GM23248 (cell line): ENCODE results near the gene USP10.

ENCODE experiments used
- EZH2 ChIP-seq: fragments of 200-600 bp; sonication (generic); IDR thresholded peaks from 2 replicates; pipeline ENCODE4 v1.6.1; 2018; ENCODE audit warnings: antibody characterized with exemption, mild to moderate bottlenecking; ENCODE audit not compliant: insufficient read depth, poor library complexity, severe bottlenecking
- EZH2phosphoT487 ChIP-seq: fragments of 200-600 bp; sonication (generic); IDR thresholded peaks from 2 replicates; pipeline ENCODE4 v1.6.1; 2018; ENCODE audit warnings: antibody characterized with exemption, moderate library complexity, mild to moderate bottlenecking, low read depth; ENCODE audit not compliant: insufficient read depth

- TF ChIP-seq EZH2phosphoT487 (no peak), EZH2 (no peak)
Measured at GRCh38 chr16:84751947-84752346, 52.1 kb downstream of the USP10 start.
